Activated CD4-positive, CD25-positive, alpha-beta regulatory T cell treated with anti-CD3 and anti-CD28 coated beads, Interleukin-2, amount 50 U/mL, for 16 hours (primary cell): ENCODE data around the gene SIGLEC10.

Experiments
- DNase-seq: peaks from one replicate; pipeline ENCODE4 v3.0.0-alpha.2; 2020; ENCODE audit warnings: low read depth, low spot score

Gene SIGLEC10

GRCh38 chr19:51394050-51394836 lies 23.2 kb downstream of the SIGLEC10 start:
- DNase-seq, result peak; percentile 83

GRCh38 chr19:51392701-51393100 lies 24.7 kb downstream of the SIGLEC10 start:
- no peak for DNase-seq

DNA sequence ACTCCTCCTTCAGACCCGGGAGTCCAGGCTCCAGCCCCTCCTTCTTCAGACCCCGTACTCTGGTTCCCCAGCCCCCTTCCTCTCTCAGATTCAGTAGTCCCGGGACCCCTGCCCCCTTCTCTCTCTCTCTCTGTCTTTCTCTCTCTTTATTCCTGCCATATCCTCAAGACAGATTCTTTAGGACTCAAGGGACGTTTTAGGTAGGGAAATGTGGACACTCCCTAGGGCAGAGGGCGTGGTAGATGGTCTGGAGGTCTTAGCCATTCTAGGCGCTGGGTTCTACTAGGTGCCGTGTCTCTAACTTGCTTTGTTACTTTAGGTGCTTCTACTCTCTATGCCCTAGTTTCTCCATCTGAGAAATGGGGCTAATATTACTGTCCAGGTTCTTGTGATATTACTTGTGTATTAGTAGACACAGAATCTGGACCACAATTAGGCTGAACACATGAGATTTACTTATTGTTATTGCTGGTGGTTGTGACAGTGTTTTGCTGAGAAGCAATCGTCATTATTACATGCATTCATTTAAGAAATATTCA lies 26.3 kb downstream of the SIGLEC10 start:
- DNase-seq, result no peak

GRCh38 chr19:51389143-51389542 lies 28.3 kb downstream of the SIGLEC10 start:
- DNase-seq, result no peak

GRCh38 chr19:51387924-51388389 lies 29.5 kb downstream of the SIGLEC10 start, which contains the start of gene LIM2:
TSS of gene LIM2 (minus strand) at chr19:51387974. CDS start at chr19:51387443, 531 bp downstream.
- DNase-seq, result no peak

GRCh38 chr19:51386882-51387520 lies 30.4 kb downstream of the SIGLEC10 start:
- DNase-seq, result no peak

DNA sequence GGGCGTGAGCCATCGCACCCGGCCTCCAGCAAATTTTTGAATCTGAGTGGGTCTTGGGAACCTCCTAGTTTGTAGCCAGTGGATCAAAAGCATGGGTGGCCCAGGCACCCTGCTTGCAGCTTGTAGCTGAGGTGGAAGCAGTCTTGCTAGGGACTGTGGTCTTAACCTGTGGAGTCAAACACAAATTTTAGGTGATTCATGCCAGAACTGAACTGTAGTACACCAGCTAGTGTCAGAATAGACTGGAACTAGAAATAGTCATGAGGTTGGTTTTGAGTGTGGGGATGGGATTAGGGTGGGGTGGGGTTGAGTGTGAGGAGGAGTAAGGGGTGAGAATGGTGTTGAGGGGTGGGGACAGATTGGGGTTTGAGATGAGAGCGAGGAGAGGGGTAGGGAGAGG lies 35.4 kb downstream of the SIGLEC10 start:
- DNase-seq, result no peak

GRCh38 chr19:51380379-51380778 lies 37.1 kb downstream of the SIGLEC10 start:
- DNase-seq, result no peak

DNA sequence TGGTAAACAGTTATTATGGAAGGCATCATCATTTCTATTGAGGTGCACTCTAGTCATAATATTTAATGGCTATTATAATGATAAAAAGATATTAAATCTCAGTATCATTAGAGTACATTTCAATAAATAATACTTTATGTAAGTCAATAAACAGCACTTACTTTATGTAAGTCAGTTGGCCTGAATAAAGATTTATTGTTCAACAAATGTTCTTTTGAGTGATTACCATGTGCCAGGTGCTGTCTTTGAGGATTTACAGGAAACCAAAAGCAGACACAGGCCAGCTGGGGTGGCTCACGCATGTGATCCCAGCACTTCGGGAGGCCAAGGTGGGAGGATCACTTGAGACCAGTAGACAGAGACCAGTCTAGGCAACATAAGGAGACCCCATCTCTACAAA lies 40.0 kb downstream of the SIGLEC10 start:
- DNase-seq, result no peak

DNA sequence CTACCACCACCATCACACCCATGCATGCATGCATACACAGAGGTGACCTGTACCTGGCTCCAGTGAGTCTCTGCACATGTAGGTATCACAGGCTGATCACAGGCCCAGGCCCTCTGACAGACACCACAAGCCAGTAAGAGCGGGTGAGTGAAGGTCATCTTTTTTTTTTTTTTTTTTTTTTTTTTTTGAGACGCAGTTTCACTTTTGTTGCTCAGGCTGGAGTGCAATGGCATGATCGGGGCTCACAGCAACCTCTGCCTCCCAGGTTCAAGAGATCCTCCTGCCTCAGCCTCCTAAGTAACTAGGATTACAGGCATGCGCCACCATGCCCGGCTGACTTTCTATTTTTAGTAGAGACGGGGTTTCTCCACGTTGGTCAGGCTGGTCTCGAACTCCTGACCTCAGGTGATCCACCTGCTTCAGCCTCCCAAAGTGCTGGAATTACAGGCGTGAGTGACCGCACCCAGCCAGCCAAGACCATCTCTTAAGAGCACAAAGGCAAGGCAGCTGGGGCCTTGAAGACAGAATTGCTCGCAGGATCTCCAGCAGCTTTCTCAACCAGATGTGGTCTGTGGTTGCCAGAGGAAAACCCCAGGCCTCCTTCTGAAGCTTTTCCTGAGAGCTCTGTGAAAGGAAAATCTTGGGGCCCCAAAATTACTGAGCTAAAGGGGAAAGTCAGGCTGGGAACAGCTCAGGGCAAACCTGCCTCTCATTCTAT lies 41.8 kb downstream of the SIGLEC10 start:
- no peak for DNase-seq

DNA sequence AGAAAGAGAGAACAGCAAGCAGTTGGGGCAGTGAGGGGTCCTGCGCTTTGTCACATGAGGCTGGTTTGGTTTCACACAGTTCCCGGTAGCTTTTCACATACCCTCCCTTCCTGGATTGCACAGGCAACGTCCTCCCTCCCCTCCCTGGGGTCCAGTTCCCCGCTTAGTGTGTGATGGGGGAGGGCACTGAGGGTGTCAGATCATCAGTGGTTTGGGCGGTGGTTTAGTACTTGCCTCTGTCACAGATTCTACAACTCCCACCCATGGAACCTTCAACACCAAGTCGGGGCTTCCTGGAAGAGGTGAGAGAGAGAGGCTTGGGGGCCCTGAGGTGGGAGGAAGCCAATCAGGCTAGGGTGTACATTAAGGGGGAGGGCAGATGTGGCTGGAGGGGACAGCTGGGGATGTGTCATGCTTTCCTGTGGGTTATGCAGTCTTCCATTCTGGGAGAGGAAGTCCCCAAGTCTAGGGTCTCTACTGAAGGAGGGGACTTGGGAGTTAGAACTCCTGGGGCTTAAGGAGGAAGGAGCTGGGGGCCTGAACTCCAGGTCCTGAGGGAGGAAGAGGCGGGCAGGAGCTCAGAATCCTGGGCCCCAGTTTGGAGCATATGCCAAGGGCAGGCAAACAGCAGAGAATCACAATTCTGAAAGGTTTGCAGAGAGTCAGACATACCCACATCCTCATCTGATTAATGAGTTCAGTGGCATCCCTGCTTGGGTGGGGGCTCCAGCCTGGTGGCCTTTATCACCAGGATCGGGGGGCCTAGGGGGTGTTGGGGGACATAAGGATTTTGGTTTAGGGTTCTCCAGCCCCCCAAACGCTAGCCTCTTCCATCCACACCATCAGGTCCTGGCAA lies 44.6 kb downstream of the SIGLEC10 start, which contains the start of gene NKG7:
TSS of gene NKG7 (minus strand) at position 6 of the 856 bp plus-strand sequence. CDS start 119 bp downstream, outside the sequence.
- DNase-seq, result no peak

GRCh38 chr19:51372021-51372648 lies 45.3 kb downstream of the SIGLEC10 start:
- DNase-seq, result no peak

- no peak for DNase-seq
Measured at GRCh38 chr19:51371186-51371690, 46.2 kb downstream of the SIGLEC10 start.

GRCh38 chr19:51370230-51370629 lies 47.2 kb downstream of the SIGLEC10 start:
- no peak for DNase-seq

- DNase-seq, result no peak
Measured at GRCh38 chr19:51368366-51369282, 48.8 kb downstream of the SIGLEC10 start, which contains the start of gene CLDND2. TSS of gene CLDND2 (minus strand) at chr19:51369003. CDS start at chr19:51368577, 426 bp downstream.

- DNase-seq, result peak; percentile 90
Measured at GRCh38 chr19:51367565-51368365, 49.7 kb downstream of the SIGLEC10 start.

DNA sequence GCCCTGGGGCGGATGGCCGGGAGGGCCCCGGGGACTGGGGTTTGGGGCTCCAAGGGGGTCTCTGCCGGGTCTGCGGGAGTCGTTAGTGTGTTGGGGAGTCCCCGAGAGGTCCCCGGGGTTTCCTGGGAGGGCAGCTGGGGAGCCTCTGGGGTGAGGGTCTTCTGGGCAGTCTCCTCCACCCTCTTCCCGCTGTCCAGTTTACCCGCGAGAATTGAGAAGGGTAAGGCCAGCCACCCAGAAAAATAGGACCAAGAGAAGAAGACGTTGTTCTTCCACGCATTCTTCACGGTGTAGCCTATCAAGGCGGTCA lies 50.2 kb downstream of the SIGLEC10 start:
- DNase-seq, result no peak
